Astrocyte of the spinal cord (primary cell): ENCODE results near the gene ERC2.

Experiments
- DNase-seq: peaks from one replicate; pipeline ENCODE4 v3.0.0; 2011; ENCODE audit warnings: low read depth, low spot score
- H3K4me3 ChIP-seq: 2 replicates; pipeline ENCODE4 v1.5.1; 2011; ENCODE audit warnings: low read depth, mild to moderate bottlenecking, low read length, moderate library complexity
- in situ Hi-C: cut with HindIII; loops from 2 replicates; pipeline ENCODE4 v1.10.0; 2017; ENCODE audit warnings: low sequenced_read_pairs
- TF ChIP-seq, protein P1 (sequence below): IDR thresholded peaks from 2 replicates; pipeline ENCODE4 v1.5.1; 2012; ENCODE audit warnings: low read depth, mild to moderate bottlenecking, low read length, inconsistent platforms

The ERC2 gene

DNA sequence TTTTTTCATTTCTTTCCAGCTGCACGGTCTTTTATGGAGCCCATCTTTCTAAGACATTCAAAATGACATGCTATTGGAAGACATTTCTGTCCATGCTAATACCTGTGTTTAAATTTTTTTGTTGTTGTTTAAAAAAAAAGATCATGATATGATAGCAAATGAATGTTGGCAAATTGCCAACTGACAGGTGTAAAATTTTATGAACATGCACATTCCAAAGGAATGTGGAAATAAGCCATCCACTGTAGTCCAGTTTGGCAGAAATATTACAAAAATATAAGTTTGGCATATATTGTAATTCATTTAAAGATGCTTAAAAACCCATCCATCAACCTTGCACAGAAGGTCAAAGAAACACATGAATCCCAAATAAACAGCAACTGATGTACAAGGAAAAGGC lies 905.6 kb downstream of the ERC2 start:
- in situ Hi-C loops, result no loop called here
- TF ChIP-seq, protein P1, sequence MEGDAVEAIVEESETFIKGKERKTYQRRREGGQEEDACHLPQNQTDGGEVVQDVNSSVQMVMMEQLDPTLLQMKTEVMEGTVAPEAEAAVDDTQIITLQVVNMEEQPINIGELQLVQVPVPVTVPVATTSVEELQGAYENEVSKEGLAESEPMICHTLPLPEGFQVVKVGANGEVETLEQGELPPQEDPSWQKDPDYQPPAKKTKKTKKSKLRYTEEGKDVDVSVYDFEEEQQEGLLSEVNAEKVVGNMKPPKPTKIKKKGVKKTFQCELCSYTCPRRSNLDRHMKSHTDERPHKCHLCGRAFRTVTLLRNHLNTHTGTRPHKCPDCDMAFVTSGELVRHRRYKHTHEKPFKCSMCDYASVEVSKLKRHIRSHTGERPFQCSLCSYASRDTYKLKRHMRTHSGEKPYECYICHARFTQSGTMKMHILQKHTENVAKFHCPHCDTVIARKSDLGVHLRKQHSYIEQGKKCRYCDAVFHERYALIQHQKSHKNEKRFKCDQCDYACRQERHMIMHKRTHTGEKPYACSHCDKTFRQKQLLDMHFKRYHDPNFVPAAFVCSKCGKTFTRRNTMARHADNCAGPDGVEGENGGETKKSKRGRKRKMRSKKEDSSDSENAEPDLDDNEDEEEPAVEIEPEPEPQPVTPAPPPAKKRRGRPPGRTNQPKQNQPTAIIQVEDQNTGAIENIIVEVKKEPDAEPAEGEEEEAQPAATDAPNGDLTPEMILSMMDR, result no peak
- H3K4me3 ChIP-seq, result no peak overlapping the region
- peak; percentile 23 for DNase-seq

DNA sequence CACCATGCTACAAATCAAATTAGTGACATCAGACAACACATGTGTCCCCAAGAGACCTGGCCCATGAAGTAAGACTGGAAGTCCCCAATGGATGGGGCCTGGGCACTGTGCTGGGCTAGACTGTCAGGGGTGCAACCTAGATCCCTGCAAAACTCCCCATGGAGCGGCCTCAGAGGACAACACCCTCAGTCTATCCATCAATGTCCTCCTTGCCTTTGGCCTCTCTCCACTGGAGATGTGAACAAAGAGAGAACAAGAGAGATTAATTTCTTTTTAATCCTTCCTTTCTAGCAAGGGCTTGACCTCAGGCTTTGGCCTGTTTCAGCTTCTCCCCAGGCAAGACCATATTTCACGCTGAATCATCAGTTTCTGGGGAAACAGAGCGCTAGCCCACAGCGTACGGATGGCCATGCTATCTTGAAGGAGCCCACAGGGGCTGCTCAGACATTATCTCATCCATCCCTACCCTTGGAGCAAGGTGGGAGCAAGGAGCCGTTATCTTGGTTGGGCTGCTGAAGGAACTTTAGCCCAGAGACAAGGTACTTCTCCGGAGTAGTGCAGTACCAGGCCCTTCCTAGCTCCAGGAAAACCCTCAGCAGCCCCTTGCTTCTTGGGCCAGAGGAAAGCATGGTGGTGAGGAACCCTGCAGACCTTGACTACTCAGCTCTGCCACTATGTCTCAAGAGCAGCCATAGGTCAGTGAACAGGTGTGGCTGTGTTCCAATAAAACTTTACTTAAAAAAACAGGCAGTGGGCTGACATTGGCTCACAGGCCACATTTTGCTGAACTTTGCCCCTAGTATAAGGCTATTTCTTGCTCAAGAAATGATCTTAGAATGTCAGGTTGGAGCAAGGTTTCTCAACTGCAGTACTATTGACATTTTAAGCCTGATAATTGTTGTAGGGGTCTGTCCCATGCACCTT lies 908.5 kb downstream of the ERC2 start:
- TF ChIP-seq, protein P1, result no peak
- no peak overlapping the region for H3K4me3 ChIP-seq
- in situ Hi-C loops, result no loop called here
- no peak for DNase-seq

DNA sequence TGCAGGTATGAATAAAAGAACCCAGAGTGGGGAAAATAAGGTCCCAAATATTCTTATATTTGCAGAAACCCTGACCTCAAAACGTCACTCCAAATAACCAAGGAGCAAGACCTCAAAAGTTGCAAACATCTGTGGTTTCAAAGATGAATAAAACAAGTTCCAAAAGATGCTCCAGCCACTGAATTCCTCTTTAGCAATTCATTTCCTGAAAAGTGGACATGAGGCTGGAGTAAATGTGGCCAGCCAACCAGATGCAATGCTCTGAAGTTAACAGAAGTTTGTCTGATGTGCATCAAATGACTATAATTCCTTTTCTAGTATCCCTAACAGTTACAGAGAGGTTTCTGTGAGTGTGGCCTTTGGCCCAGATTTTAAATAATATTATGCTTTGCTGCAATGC lies 910.0 kb downstream of the ERC2 start:
- H3K4me3 ChIP-seq, result no peak overlapping the region
- TF ChIP-seq, protein P1, result no peak
- peak; percentile 36 for DNase-seq
- in situ Hi-C loops, result no loop called here

DNA sequence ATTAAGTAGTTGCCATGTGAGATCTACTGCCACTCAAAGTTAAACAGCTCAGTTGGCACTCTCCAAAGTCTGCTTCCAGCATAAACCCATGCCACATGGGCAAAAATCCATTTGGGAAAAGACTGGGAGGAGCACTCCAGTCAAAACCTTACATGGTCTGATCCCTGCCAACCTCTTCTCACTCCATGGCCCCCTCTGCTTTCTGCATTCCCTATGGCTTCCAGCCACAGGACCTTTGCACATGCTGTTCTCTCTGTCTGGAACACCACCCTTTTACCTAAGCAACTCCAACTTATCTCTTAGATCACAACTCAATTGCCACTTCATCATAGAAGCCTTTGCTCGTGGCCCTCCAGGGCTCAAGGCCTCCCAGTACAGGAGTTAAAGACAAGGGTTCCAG lies 910.7 kb downstream of the ERC2 start:
- in situ Hi-C loops, result no loop called here
- DNase-seq, result no peak
- TF ChIP-seq, protein P1, result no peak
- H3K4me3 ChIP-seq, result no peak overlapping the region

DNA sequence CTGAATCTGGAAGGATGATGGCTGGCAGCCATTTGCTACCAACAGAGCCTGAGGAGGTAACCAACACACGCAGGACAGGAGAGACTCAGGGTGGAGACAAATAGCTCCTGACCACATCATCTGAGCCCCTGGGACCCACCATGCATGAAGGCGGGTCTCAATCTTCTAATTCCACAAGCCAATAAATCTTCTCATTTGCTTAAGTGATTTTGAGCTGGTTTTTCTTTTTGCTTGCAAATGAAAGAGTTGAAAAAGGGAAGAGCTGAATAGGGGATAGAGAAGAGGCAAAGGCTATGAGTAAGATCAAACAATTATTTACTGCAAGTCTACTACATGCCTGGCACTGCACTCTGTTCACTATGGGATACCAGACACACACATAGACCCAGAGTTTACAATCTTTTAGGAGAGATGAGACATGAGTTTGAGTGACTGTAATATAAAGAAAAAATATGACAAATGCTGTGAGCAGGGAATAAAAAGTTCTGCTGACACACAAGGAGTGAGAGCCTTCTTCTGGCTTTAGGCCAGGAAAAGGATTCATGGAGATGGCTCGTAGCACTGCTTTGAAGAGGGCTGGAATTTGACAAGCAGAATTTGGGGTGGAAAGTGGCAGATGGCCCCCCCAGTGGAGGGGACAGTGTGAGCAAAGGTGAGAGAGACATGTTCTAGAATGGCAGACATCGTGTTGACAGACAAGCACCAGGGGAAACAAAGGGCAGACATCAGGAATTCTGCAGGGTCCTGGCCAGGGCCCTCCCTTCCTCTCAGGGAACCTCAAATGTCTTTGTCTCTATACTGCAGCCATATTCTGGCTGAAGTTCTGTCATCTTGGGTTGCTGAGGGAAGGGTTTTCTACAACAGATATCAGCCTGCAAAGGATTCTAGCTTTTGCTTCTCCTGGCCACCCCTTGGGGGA lies 911.4 kb downstream of the ERC2 start:
- DNase-seq, result no peak
- in situ Hi-C loops, result no loop called here
- no peak overlapping the region for H3K4me3 ChIP-seq
- TF ChIP-seq, protein P1, result no peak

DNA sequence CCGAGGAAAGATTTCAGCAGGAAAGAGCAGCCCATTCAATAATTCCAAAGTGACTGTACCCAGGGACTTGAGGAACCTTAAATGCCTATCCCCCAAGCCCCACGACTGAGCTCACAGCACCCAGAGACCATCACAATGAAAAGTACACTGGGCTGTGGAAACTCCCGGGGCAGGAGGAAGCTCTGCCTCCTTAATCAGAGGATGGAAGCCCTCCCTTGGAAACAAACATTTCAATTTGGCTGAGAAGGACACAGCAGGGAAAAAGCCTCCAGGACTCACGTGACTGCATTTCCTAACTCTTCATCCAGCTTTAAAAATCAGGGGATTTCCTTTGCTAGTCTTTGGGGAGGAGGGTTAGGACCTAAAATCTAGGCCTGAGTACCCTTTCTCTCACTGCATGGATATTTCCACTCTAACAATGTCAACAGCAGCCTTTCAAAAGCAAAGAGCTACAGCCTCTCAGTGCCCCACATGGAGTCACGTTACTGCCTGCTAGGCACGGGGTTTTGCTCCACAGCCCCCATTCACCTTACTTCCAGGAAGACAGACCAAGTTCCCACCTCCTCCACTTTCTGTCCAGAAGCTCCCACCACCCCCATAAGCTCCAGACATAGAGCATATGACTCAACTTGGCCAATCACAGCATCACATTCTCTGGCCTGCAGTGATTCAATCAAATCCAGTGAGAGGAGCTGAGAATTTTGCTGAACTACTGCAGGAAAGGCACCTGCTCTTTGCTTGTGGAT lies 912.2 kb downstream of the ERC2 start:
- TF ChIP-seq, protein P1, result no peak

More for the DNA sequence above, 912.2 kb downstream of the ERC2 start:
- H3K4me3 ChIP-seq, result no peak overlapping the region
- DNase-seq, result no peak
- in situ Hi-C loops, result no loop called here
